ENCODE results near the gene CALCOCO2. TPM values are rescaled to one million over a fixed set of nuclear protein-coding genes. Genes with fewer than 3 reads are reported as not detected.

Gene CALCOCO2
- total and polyA plus RNA-seq, 2 experiments from 2014 or later, result 14.4 to 16.3 TPM

GRCh38 chr17:48868916-48869500 is 38.2 kb downstream of the CALCOCO2 start:
- DNase-seq (ENCODE audit: low spot score) (no peak), ATAC-seq (no peak)
- no peak overlapping the region for H3K27ac ChIP-seq (ENCODE audit: low read depth)
- H3K9me3 Mint-ChIP-seq, result no peaks in the 10 kb centered on the region
- no peak overlapping the region for H3K4me2 ChIP-seq
- H3K79me2 ChIP-seq (replicated peaks; ENCODE audit: insufficient read depth), result no peaks in the 10 kb centered on the region
- H3F3A ChIP-seq (replicated peaks; ENCODE audit: low read depth), result no peaks in the 10 kb centered on the region
- H3K4me1 Mint-ChIP-seq, result peaks cover 8% of the 10 kb centered on the region
- no peaks in the 10 kb centered on the region for H3K36me3 Mint-ChIP-seq (ENCODE audit: low read depth)
- H3K4me3 Mint-ChIP-seq, result no peak overlapping the region
- TF ChIP-seq CTCF (conservative IDR thresholded peaks at IDR 0.05; ENCODE audit: low read depth in 2 of 2), result no peak
- TF ChIP-seq STAT1 (IDR thresholded peaks at IDR 0.05; ENCODE audit: unreplicated experiment), result no peak
- TF ChIP-seq EZH2 (IDR thresholded peaks at IDR 0.05; ENCODE audit: low read depth, unreplicated experiment), result no peak
- TF ChIP-seq ETS1 (IDR thresholded peaks at IDR 0.05), result no peak
- TF ChIP-seq, protein P1, sequence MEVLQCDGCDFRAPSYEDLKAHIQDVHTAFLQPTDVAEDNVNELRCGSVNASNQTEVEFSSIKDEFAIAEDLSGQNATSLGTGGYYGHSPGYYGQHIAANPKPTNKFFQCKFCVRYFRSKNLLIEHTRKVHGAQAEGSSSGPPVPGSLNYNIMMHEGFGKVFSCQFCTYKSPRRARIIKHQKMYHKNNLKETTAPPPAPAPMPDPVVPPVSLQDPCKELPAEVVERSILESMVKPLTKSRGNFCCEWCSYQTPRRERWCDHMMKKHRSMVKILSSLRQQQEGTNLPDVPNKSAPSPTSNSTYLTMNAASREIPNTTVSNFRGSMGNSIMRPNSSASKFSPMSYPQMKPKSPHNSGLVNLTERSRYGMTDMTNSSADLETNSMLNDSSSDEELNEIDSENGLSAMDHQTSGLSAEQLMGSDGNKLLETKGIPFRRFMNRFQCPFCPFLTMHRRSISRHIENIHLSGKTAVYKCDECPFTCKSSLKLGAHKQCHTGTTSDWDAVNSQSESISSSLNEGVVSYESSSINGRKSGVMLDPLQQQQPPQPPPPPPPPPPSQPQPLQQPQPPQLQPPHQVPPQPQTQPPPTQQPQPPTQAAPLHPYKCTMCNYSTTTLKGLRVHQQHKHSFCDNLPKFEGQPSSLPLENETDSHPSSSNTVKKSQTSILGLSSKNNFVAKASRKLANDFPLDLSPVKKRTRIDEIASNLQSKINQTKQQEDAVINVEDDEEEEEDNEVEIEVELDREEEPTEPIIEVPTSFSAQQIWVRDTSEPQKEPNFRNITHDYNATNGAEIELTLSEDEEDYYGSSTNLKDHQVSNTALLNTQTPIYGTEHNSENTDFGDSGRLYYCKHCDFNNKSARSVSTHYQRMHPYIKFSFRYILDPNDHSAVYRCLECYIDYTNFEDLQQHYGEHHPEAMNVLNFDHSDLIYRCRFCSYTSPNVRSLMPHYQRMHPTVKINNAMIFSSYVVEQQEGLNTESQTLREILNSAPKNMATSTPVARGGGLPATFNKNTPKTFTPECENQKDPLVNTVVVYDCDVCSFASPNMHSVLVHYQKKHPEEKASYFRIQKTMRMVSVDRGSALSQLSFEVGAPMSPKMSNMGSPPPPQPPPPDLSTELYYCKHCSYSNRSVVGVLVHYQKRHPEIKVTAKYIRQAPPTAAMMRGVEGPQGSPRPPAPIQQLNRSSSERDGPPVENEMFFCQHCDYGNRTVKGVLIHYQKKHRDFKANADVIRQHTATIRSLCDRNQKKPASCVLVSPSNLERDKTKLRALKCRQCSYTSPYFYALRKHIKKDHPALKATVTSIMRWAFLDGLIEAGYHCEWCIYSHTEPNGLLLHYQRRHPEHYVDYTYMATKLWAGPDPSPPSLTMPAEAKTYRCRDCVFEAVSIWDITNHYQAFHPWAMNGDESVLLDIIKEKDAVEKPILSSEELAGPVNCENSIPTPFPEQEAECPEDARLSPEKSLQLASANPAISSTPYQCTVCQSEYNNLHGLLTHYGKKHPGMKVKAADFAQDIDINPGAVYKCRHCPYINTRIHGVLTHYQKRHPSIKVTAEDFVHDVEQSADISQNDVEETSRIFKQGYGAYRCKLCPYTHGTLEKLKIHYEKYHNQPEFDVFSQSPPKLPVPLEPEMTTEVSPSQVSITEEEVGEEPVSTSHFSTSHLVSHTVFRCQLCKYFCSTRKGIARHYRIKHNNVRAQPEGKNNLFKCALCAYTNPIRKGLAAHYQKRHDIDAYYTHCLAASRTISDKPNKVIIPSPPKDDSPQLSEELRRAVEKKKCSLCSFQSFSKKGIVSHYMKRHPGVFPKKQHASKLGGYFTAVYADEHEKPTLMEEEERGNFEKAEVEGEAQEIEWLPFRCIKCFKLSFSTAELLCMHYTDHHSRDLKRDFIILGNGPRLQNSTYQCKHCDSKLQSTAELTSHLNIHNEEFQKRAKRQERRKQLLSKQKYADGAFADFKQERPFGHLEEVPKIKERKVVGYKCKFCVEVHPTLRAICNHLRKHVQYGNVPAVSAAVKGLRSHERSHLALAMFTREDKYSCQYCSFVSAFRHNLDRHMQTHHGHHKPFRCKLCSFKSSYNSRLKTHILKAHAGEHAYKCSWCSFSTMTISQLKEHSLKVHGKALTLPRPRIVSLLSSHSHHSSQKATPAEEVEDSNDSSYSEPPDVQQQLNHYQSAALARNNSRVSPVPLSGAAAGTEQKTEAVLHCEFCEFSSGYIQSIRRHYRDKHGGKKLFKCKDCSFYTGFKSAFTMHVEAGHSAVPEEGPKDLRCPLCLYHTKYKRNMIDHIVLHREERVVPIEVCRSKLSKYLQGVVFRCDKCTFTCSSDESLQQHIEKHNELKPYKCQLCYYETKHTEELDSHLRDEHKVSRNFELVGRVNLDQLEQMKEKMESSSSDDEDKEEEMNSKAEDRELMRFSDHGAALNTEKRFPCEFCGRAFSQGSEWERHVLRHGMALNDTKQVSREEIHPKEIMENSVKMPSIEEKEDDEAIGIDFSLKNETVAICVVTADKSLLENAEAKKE (CRISPR knock-in tag; IDR thresholded peaks at IDR 0.05), result no peak
- no peaks in the 10 kb centered on the region for H3K27me3 ChIP-seq (ENCODE audit: insufficient read depth)
- H3K4me1 ChIP-seq (ENCODE audit: insufficient read depth), result no peaks in the 10 kb centered on the region
- H3K4me3 ChIP-seq, result no peak overlapping the region
- no peak overlapping the region for H3K27ac Mint-ChIP-seq
- H3K9me2 ChIP-seq (ENCODE audit: insufficient read depth), result no peaks in the 10 kb centered on the region
- no peaks in the 10 kb centered on the region for H4K20me1 ChIP-seq (replicated peaks; ENCODE audit: insufficient read depth)
- H3K27me3 Mint-ChIP-seq (ENCODE audit: insufficient read depth, low read depth, poor library complexity), result no peaks in the 10 kb centered on the region
- no peaks in the 10 kb centered on the region for H3K36me3 ChIP-seq (ENCODE audit: insufficient read depth)
- H2AFZ ChIP-seq, result no peak overlapping the region
